B cell (primary cell): ENCODE results near the gene SLC16A7. TPM values are rescaled to one million over a fixed set of nuclear protein-coding genes. Genes with fewer than 3 reads are reported as not detected.

Experiments
- ATAC-seq: fragments of 200-7000 bp; cut with Tn5 transposase; one replicate; pipeline ENCODE4 v1.10.0; 2021; ENCODE audit warnings: low read depth, mild to moderate bottlenecking, moderate number of reproducible peaks, moderate library complexity
- CTCF ChIA-PET: fragments of 350-600 bp; sonication (Branson Sonifier 250); formaldehyde crosslinking; loops from one replicate; lab custom pipeline; 2021; ENCODE audit warnings: antibody characterized with exemption, inconsistent platforms; lab: Charles Lee
- POLR2A ChIA-PET: fragments of 350-600 bp; sonication (Branson Sonifier 250); formaldehyde crosslinking; loops from one replicate; lab custom pipeline; 2021; ENCODE audit warnings: antibody characterized with exemption; lab: Charles Lee
- DNase-seq: peaks from one replicate; pipeline ENCODE4 v3.0.0; 2013
- H2AFZ ChIP-seq: 2 replicates; pipeline ENCODE4 v1.6.1; 2012; ENCODE audit warnings: mild to moderate bottlenecking, low read depth, low read length; ENCODE audit not compliant: insufficient read depth, poor library complexity, severe bottlenecking
- H3K27ac ChIP-seq, 2 donors: 1 replicate in 1 of 2; 2 replicates in 1 of 2; pipeline ENCODE4 v1.5.1; 2012 to 2013; ENCODE audit warnings: low read length in 2 of 2, mild to moderate bottlenecking in 2 of 2, moderate library complexity in 1 of 2
- H3K27me3 ChIP-seq, 4 experiments: fragments of 200-600 bp in 1 of 4; sonication (generic) in 1 of 4; replicated peaks in 1 of 4; 1 replicate in 2 of 4; 2 replicates in 2 of 4; pipeline versions ENCODE4 v1.6.1 to v1.7.0; 2013 to 2016; ENCODE audit warnings: low read length in 3 of 4, mild to moderate bottlenecking in 2 of 4, mixed read lengths in 1 of 4, moderate library complexity in 1 of 4; ENCODE audit not compliant: insufficient read depth in 4 of 4, control insufficient read depth in 3 of 4; ENCODE audit errors: control extremely low read depth in 1 of 4
- H3K36me3 ChIP-seq, 2 experiments: replicated peaks in 1 of 2; 1 replicate in 1 of 2; 2 replicates in 1 of 2; pipeline versions ENCODE4 v1.6.1 to v1.7.1; 2013; ENCODE audit warnings: low read length in 1 of 2; ENCODE audit not compliant: insufficient read depth in 2 of 2, control insufficient read depth in 1 of 2; ENCODE audit errors: control extremely low read depth in 1 of 2, extremely low read depth in 1 of 2
- H3K4me1 ChIP-seq, 2 donors: fragments of 200-600 bp in 1 of 2; sonication (generic) in 1 of 2; 1 replicate in 1 of 2; 2 replicates in 1 of 2; pipeline versions ENCODE4 v1.5.1 to v1.6.1; 2013 to 2017; ENCODE audit warnings: low read length in 2 of 2; ENCODE audit not compliant: control insufficient read depth in 2 of 2, insufficient read depth in 2 of 2
- H3K4me2 ChIP-seq: replicated peaks from 2 replicates; pipeline ENCODE3; 2012; ENCODE audit warnings: mild to moderate bottlenecking, low read depth, low read length; ENCODE audit not compliant: poor library complexity, severe bottlenecking
- H3K4me3 ChIP-seq, 5 experiments: fragments of 200-600 bp in 1 of 5; sonication (generic) in 1 of 5; 1 replicate in 3 of 5; 2 replicates in 2 of 5; pipeline versions ENCODE4 v1.5.1 to v1.7.0; 2011 to 2016; ENCODE audit warnings: low read length in 4 of 5, mild to moderate bottlenecking in 4 of 5, low read depth in 2 of 5, control low read depth in 1 of 5, moderate library complexity in 1 of 5; ENCODE audit not compliant: insufficient read depth in 1 of 5; ENCODE audit errors: control extremely low read depth in 1 of 5, extremely low read depth in 1 of 5
- H3K79me2 ChIP-seq: fragments of 200-600 bp; sonication (generic); one replicate; pipeline ENCODE4 v1.6.0; 2016; ENCODE audit warnings: low read length; ENCODE audit not compliant: control insufficient read depth, insufficient read depth
- H3K9ac ChIP-seq: fragments of 200-600 bp; sonication (generic); 2 replicates; pipeline ENCODE4 v1.6.1; 2017; ENCODE audit warnings: mild to moderate bottlenecking, low read length, moderate library complexity
- H3K9me3 ChIP-seq, 3 donors: one replicate each; pipeline versions ENCODE4 v1.6.1 to v1.7.1; 2013; ENCODE audit warnings: low read length in 2 of 3; ENCODE audit not compliant: control insufficient read depth in 2 of 3, insufficient read depth in 1 of 3; ENCODE audit errors: control extremely low read depth in 1 of 3
- H4K20me1 ChIP-seq: 2 replicates; pipeline ENCODE4 v1.6.0; 2012; ENCODE audit warnings: mild to moderate bottlenecking, low read length; ENCODE audit not compliant: insufficient read depth, control insufficient read depth, poor library complexity, severe bottlenecking
- H3K27ac Mint-ChIP-seq: one replicate; pipeline ENCODE4 v1.8.0; 2021; ENCODE audit warnings: mixed read lengths
- H3K27me3 Mint-ChIP-seq: one replicate; pipeline ENCODE4 v1.8.0; 2021; ENCODE audit warnings: mixed read lengths
- H3K4me1 Mint-ChIP-seq: one replicate; pipeline ENCODE4 v1.8.0; 2021; ENCODE audit warnings: mixed read lengths
- H3K4me3 Mint-ChIP-seq: one replicate; pipeline ENCODE4 v1.8.0; 2021; ENCODE audit warnings: mixed read lengths
- H3K9me3 Mint-ChIP-seq: one replicate; pipeline ENCODE4 v1.8.0; 2022; ENCODE audit warnings: mixed read lengths; ENCODE audit not compliant: insufficient read depth
- EZH2 ChIP-seq: IDR thresholded peaks from 2 replicates; pipeline ENCODE4 v1.6.1; 2012; ENCODE audit warnings: borderline replicate concordance, low read depth, mild to moderate bottlenecking, moderate library complexity, low read length; ENCODE audit not compliant: insufficient read depth, poor library complexity, severe bottlenecking
- WGBS: methylation state at CpG from one replicate; pipeline ENCODE4 v1.1.5; 2013; ENCODE audit warnings: missing lambda C conversion rate; ENCODE audit not compliant: insufficient coverage; 5-methylcytosine and 5-hydroxymethylcytosine counted together
- intact Hi-C: fragments of 100-400 bp; cut with micrococcal nuclease; formaldehyde crosslinking; loops from one replicate; pipeline ENCODE4 v1.10.0; 2022
- polyA plus RNA-seq: library from polyadenylated mRNA; depleted of rRNA; stranded (reverse); fragments of >200 nt; gene quantifications from 2 replicates; pipeline ENCODE4 v1.2.3, GENCODE V29; 2012
- total RNA-seq, 2 donors: library from RNA; stranded (reverse); fragments of 120-200 nt in 1 of 2; gene quantifications; 1 replicate in 1 of 2; 2 replicates in 1 of 2; pipeline versions ENCODE4 v1.2.3 to v1.2.4, GENCODE V29; 2013 to 2022
- TF ChIP-seq, protein P1 (sequence below): fragments of 200-600 bp; IDR thresholded peaks from one replicate; pipeline ENCODE4 v1.8.0; 2022; ENCODE audit warnings: antibody characterized with exemption, mild to moderate bottlenecking

SLC16A7 gene
- total and polyA plus RNA-seq, 2 donors (not counting 1 experiment from before 2014, with no cell fraction given), result 11.6 to 32.7 TPM

DNA sequence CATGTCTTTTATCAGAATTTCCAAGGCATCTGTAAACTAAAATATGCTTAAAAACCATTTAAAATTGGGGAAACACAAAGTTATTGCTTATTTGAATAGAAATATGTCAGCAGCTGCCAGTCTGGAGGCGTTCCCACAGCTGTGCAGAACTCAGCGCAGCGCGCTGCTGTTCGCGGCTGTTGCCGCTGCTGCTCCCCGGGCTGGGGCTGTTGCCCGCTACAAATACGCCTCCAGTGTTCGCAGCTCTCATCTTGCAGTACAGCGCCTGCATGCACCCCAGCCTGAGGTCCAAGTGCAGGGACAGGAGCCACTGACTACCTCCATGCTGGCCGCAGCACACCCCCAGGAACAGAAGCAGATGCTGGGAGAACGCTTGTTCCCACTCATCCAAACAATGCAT lies 216.2 kb downstream of the SLC16A7 start:
- 96% methylated on average over 14 of the region's 14 CpGs for WGBS
- Histone ChIP-seq H3K9me3 (no peaks in the 10 kb centered on the region), H3K27ac (no peak overlapping the region), H2AFZ (no peak overlapping the region), H3K79me2 (no peaks in the 10 kb centered on the region), H4K20me1 (no peaks in the 10 kb centered on the region), H3K4me1 (no peaks in the 10 kb centered on the region), H3K4me3 (no peak overlapping the region), H3K27me3 (no peaks in the 10 kb centered on the region), H3K36me3 (no peaks in the 10 kb centered on the region), H3K4me2 (no peak overlapping the region), H3K9ac (no peak overlapping the region)
- DNase-seq (no peak), ATAC-seq (no peak)
- ChIA-PET CTCF (interaction anchor here (0.7 kb wide), 1 partner anchor 19 kb away, joined by 3 read pairs; no protein-coding TSS in a partner anchor), POLR2A (no interaction called here)
- no peak for TF ChIP-seq EZH2
- TF ChIP-seq, protein P1, sequence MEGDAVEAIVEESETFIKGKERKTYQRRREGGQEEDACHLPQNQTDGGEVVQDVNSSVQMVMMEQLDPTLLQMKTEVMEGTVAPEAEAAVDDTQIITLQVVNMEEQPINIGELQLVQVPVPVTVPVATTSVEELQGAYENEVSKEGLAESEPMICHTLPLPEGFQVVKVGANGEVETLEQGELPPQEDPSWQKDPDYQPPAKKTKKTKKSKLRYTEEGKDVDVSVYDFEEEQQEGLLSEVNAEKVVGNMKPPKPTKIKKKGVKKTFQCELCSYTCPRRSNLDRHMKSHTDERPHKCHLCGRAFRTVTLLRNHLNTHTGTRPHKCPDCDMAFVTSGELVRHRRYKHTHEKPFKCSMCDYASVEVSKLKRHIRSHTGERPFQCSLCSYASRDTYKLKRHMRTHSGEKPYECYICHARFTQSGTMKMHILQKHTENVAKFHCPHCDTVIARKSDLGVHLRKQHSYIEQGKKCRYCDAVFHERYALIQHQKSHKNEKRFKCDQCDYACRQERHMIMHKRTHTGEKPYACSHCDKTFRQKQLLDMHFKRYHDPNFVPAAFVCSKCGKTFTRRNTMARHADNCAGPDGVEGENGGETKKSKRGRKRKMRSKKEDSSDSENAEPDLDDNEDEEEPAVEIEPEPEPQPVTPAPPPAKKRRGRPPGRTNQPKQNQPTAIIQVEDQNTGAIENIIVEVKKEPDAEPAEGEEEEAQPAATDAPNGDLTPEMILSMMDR, result no peak
- Mint-ChIP-seq H3K4me1 (peaks cover 3% of the 10 kb centered on the region), H3K27ac (no peak overlapping the region), H3K9me3 (no peaks in the 10 kb centered on the region), H3K4me3 (no peak overlapping the region), H3K27me3 (no peaks in the 10 kb centered on the region)
- intact Hi-C loops, result no loop called here

DNA sequence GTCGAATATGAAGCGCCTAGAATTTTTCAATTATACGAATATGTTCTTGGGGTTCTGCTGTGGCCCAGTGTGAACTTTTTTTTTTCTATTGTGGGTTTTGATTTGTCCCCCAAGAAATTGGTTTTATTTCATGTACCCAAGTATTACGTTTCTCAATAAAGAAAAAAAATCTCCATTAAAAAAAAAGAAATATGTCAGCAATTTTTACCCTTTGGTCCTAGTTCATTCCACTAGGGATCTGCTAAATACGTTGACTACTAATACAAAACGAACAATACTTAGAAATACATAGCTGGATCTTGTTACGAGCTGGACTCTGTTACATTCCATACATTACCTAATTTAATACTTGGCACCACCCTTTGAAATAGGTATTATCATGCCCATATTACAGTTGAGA lies 216.9 kb downstream of the SLC16A7 start:
- CTCF ChIA-PET, result interaction anchor here (0.7 to 1.1 kb wide), 3 partner anchors 18 to 380 kb away, joined by 3 read pairs; no protein-coding TSS in a partner anchor
- 80% methylated on average over 2 of the region's 7 CpGs for WGBS
- H3K9me3 Mint-ChIP-seq, result no peaks in the 10 kb centered on the region
- ATAC-seq (no peak), DNase-seq (no peak)
- TF ChIP-seq, protein P1, result no peak
- TF ChIP-seq EZH2, result no peak
- H3K4me3 Mint-ChIP-seq, result no peak overlapping the region
- Histone ChIP-seq H3K79me2 (no peaks in the 10 kb centered on the region), H3K4me2 (no peak overlapping the region), H3K9ac (no peak overlapping the region), H3K27ac (no peak overlapping the region), H3K4me1 (no peaks in the 10 kb centered on the region), H4K20me1 (no peaks in the 10 kb centered on the region), H2AFZ (no peak overlapping the region), H3K36me3 (no peaks in the 10 kb centered on the region), H3K9me3 (no peaks in the 10 kb centered on the region), H3K4me3 (no peak overlapping the region), H3K27me3 (no peaks in the 10 kb centered on the region)
- H3K27me3 Mint-ChIP-seq, result no peaks in the 10 kb centered on the region
- POLR2A ChIA-PET, result no interaction called here
- no peak overlapping the region for H3K27ac Mint-ChIP-seq
- intact Hi-C loops, result no loop called here
- H3K4me1 Mint-ChIP-seq, result no peaks in the 10 kb centered on the region
